ENCODE results near the gene CMIP.

DNA sequence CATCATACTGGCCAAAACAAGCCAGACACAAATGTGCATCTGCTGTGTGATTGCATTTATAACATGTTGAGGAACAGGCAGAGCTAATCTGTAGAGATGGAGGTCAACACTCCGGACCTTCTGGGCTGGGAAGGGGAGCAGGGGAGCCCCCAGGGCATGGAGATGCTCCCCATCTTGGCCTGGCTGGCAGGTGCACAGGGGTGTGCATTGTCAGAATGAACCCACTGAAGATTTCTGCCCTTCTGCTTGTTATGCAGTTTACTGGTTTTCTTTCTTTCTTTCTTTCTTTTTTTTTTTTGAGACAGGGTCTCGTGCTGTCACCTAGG lies 146.9 kb downstream of the CMIP start:
- no peak for TF ChIP-seq EZH2phosphoT487 (IDR thresholded peaks at IDR 0.05; ENCODE audit: borderline replicate concordance)
- TF ChIP-seq, protein P1, sequence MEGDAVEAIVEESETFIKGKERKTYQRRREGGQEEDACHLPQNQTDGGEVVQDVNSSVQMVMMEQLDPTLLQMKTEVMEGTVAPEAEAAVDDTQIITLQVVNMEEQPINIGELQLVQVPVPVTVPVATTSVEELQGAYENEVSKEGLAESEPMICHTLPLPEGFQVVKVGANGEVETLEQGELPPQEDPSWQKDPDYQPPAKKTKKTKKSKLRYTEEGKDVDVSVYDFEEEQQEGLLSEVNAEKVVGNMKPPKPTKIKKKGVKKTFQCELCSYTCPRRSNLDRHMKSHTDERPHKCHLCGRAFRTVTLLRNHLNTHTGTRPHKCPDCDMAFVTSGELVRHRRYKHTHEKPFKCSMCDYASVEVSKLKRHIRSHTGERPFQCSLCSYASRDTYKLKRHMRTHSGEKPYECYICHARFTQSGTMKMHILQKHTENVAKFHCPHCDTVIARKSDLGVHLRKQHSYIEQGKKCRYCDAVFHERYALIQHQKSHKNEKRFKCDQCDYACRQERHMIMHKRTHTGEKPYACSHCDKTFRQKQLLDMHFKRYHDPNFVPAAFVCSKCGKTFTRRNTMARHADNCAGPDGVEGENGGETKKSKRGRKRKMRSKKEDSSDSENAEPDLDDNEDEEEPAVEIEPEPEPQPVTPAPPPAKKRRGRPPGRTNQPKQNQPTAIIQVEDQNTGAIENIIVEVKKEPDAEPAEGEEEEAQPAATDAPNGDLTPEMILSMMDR (conservative IDR thresholded peaks at IDR 0.05; ENCODE audit: low read length) = no peak

Measured in Loucy (cell line).